NCI-H2196 (cell line): Measurements from ENCODE around the gene ANKRD29.
"Not testable (repeated sequence)": the region's sequence is repeated elsewhere in the genome, so short reads cannot be mapped to it uniquely, and the experiment has no call there.

Source experiments
- DNase-seq: peaks from one replicate; lab custom pipeline; 2025; ENCODE audit not compliant: unreplicated experiment; lab: John Stamatoyannopoulos, UW

ANKRD29 gene

DNA sequence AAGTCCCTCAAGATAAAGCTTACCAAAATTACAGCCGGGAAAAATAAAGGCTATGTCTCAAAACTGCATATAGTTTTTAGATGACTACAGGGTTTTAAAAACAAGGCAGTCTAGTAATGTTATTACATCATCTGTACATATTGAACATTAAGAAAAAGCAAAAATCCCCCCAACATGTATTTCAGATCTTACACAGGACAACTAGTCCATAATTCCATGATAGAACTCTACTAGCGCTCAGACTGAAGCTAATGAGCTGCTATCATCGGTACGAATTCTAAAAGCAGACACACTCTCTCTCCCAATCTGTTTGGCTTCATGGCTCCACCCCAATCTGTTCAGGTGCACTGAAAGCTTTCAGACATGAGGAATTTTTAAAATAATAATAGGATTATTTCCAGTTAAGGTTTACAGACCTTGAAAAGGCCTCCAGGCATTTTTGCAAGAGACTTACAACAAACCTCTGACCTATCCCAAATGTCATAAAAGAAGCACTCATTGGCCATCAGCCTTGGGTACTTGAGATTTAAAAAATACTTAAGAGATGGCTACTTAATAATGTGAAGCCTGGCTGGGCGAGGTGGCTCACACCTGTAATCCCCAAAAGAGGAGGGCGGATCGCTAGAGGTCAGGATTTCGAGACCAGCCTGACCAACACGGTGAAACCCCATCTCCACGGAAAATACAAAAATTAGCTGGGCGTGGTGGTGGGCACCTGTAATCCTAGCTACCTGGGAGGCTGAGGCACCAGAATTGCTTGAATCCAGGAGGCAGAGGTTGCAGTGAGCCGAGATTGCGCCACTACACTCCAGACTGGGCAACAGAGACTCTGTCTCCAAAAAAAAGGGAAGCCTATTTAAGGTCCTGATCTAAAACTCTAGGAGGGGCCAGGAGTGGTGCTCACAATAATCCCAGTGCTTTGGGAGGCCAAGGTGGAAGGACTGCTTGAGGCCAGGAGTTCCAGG is 78.4 kb downstream of the ANKRD29 start:
- DNase-seq: no peak

DNA sequence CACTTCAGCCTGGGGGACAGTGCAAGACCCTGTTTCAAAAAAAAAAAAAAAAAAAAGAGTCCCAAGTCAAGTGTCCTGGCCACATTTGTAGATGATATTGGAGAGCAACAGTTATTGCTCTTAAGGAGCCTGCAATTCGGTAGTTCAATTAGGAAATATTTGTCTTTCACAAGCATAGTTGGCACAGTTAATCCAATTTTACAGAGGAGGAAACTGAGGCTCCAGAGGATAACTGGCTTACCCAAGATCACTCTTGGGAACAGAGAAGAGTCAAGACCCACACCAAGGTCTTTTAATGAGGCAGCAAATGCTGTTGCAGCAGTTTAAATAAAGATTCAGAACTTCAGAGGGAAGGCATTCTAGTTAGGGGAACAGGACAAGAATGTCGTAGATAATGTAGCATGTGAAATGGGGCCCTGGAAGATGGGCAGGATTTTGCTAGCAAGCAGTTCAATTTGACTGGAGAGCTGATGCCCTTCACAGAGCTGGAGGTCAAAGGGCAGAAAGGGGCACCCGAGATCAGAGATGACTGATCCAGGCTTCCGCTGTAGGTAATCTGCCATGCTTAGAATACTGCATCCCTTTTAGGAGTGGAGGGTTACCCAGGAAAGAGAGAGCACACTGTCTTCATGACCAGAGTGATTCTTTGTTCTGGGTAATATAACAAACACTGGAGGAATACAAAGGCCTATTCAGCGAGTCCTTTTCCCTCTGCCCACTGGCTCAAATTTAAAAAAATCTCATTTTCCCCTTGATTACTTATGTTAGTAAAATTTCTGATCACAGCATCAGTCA is 79.4 kb downstream of the ANKRD29 start:
- DNase-seq: no peak

- no peak for DNase-seq
Measured at GRCh38 chr18:23580677-23581367, 81.9 kb downstream of the ANKRD29 start.

DNA sequence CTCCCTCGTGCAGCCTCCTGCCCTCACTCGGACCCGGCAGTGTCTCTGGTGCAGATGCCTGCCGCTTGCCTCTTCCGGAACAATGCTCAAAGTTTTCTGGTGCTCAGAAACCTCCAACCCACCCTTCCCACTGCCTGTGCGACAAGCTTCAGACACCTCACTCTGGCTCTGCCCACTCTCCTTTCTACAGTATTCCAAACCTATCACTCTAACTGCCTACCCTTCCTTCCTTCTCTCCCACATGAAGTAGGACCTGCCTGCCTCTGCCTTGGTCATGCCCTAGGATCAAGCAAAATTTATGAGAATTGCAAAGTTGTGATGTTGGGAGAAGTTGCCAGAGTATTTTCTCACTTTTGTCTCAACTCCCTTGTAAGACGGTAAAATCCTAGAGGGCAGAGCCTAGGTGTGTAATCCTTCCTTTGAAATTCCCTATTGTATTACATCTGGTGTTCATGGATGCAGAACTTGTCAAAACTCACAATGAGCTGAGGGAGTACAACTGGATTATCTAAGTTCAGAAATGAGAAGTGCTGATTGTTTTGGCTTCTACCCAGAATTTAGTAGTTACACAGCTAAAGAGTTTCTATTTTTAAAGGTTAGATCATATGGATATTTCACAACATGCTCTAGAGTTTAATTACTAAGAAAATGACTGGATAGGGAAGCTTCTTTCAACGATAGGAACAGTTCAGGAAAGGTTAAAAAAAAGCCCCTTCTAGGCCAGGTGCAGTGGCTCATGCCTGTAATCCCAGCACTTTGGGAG is 83.6 kb downstream of the ANKRD29 start:
- no peak for DNase-seq

GRCh38 chr18:23578067-23578701 is 84.5 kb downstream of the ANKRD29 start:
- no peak for DNase-seq

DNA sequence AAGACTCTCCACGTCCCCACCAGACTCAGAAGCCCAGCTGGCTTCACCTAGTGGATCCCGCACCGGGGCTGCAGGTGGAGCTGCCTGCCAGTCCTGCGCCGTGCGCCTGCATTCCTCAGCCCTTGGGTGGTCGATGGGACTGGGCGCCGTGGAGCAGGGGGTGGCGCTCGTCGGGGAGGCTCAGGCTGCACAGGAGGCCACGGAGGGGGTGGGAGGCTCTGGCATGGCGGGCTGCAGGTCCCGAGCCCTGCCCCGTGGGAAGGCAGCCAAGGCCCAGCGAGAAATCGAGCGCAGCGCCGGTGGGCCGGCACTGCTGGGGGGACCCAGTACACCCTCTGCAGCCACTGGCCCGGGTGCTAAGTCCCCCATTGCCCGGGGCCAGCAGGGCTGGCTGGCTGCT is 85.2 kb downstream of the ANKRD29 start:
- not testable (repeated sequence) for DNase-seq

DNA sequence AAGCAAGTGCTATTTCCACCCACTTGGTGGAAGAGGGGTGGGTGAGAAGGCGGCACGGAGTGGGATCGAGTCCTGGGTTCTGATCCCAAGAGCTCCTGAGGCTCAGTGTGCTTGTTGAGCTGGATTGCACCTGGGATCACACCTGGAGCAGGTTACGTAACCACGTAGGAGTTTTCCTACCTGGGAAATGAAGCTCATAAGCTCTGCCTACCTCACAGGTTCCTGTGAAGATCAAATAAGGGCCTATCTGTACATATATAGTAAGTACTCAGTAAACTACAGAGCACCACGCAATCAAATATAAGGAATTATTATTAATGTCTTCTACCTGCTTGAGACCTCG is 87.4 kb downstream of the ANKRD29 start:
- no peak for DNase-seq

GRCh38 chr18:23574611-23575308 is 88.0 kb downstream of the ANKRD29 start:
- no peak for DNase-seq

- no peak for DNase-seq
Measured at GRCh38 chr18:23573626-23574431, 88.9 kb downstream of the ANKRD29 start.

GRCh38 chr18:23573020-23573419 is 89.7 kb downstream of the ANKRD29 start:
- DNase-seq: no peak

DNA sequence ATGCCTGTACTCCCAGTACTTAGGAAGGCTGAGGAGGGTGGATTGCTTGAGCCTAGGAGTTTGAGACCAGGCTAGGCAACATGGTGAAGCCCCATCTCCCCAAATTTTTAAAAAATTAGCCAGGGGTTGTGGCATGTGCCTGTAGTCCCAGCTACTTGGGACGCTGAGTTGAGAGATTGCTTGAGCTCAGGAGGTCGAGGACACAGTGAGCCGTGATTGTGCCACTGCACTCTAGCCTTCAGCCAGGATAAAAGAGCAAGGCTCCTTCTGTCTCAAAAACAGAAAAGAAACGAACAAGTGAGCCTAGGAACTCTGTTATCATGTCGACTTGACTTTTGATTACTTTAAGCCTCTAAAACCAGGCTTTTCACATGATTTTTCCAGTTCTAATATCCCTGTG is 90.1 kb downstream of the ANKRD29 start:
- no peak for DNase-seq

DNA sequence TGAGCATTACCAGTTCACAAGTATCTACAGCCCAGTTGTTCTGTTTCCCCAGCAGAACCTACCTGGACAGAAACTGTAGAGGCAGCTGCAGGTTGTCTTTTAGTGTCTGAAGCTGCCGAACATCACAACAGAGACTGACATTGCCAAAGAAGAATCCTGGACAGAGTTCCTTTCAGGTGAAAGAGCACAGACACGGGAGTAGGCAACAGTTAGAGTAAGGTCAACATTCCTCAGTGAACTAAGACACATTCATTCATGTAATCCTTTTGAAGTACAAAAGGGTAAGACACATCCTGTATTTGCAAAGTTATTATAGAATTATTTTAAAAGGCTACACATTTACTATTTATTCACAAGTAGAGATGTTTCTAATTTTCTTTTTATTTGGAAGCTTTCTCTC is 90.7 kb downstream of the ANKRD29 start:
- no peak for DNase-seq

DNA sequence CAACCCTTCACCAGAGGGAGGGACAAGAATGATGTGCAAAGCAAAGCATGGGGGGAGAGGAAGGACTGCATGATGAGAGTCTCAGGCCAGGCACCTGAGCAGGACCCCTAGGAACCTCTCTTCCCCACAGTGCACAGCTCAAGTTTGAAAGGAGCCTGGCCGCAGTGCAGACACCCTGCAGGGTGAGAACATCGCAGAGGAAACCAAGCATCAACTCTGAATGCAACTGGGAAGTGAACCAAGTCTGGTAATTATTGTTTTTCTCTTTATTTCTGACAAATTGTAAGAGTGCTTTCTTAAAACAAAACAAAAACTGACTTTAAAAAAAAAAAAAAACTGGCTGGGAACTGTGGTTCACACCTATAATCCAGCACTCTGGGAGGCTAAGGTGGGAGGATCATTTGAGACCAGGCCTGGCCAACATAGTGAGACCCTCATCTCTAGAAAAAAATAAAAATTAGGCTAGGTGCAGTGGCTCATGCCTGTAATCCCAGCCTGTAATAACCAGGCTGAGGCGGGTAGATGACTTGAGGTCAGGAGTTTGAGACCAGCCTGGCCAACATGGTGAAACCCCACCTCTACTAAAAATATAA is 91.7 kb downstream of the ANKRD29 start:
- no peak for DNase-seq

- no peak for DNase-seq
Measured at GRCh38 chr18:23569299-23570063, 93.2 kb downstream of the ANKRD29 start.

DNA sequence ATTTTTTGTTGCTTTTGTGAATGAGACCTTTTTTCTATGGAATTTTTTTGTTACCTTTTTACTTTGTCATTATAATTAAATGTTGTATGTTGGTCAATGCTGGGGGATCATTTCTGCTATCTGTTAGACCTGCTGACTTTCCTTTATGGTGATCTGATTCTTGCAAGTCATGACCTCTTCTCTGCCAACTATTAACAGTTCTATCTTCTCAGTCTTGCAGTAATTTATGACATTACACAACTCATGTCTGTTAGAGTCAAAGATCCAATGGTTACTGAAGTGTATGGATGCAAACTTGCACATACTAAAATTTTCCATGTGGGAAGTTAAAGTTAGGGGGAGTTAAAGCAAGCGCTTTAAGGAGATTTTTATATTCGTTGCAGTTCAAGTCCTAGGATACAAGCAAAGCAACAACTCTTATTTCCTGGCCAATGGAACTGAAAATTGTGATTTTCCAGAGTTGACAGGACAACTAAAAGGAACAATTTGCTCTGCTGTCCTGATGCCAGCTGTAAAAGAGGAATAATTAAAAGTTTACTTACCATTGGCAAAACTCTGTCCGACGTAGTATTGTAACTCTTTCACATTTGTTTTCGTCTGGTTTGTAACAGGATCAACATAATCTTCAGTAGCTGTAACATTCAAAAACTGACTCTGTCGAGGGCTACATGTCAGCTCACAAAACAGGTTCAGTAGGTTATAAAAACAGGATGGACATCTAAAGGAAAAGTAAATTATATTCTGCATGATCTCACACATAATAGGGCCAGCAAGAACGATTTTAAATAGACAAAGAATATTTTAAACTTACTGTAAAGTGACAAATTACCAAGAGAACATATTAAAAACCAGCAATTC is 94.2 kb downstream of the ANKRD29 start:
- no peak for DNase-seq

GRCh38 chr18:23567671-23568070 is 95.0 kb downstream of the ANKRD29 start:
- DNase-seq: no peak
